Measurements from ENCODE around the gene SARS2. TPM values are rescaled to one million over a fixed set of nuclear protein-coding genes. Genes with fewer than 3 reads are reported as not detected.

Gene SARS2
- total RNA-seq, 1 experiment from 2014 or later, result 74.7 TPM

Other genes starting within 250 kb of the SARS2 start
- gene CAPN12, start 186.3 kb downstream of the SARS2 start, total RNA-seq (2021), result 9.6 to 9.9 TPM (median 9.8 TPM) in 3 replicates
- 2.3 TPM in 1 of 3 replicates, not detected in the others for gene LGALS7, start 157.2 kb downstream of the SARS2 start, total RNA-seq (2021)
- gene LGALS7B, start 141.6 kb downstream of the SARS2 start, total RNA-seq (2021), result 1.2 to 3.7 TPM (median 2.7 TPM) in 3 replicates
- gene LGALS4, start 117.8 kb downstream of the SARS2 start, total RNA-seq (2021), result 1.1 to 1.5 TPM (median 1.4 TPM) in 3 replicates
- gene ECH1, start 99.0 kb downstream of the SARS2 start, total RNA-seq (2021), result 139 to 162 TPM (median 161 TPM) in 3 replicates
- gene HNRNPL, start 80.8 kb downstream of the SARS2 start, total RNA-seq (2021), result 680 to 779 TPM (median 683 TPM) in 3 replicates
- gene RINL, start 52.5 kb downstream of the SARS2 start, total RNA-seq (2021), result 12.6 to 14.6 TPM (median 14.5 TPM) in 3 replicates
- 9.5 to 10.7 TPM (median 10.2 TPM) in 3 replicates for gene SIRT2, start 31.1 kb downstream of the SARS2 start, total RNA-seq (2021)
- gene NFKBIB, start 30.8 kb downstream of the SARS2 start, total RNA-seq (2021), result 29.6 to 39.8 TPM (median 30.6 TPM) in 3 replicates
- gene CCER2, start 18.6 kb downstream of the SARS2 start, total RNA-seq (2021), result 0.77 to 1.1 TPM (median 0.98 TPM) in 3 replicates
- 79.9 to 88.0 TPM (median 81.5 TPM) in 3 replicates for gene MRPS12, start 181 bp upstream of the SARS2 start, total RNA-seq (2021)
- gene FBXO17, start 45.0 kb upstream of the SARS2 start, total RNA-seq (2021), result 16.8 to 22.2 TPM (median 18.6 TPM) in 3 replicates
- 18.9 to 22.7 TPM (median 20.0 TPM) in 3 replicates for gene FBXO27, start 101.8 kb upstream of the SARS2 start, total RNA-seq (2021)
- 0.09 to 0.11 TPM (median 0.11 TPM) in 3 replicates for gene ACP7, start 153.6 kb upstream of the SARS2 start, total RNA-seq (2021)
- 69.8 to 77.7 TPM (median 73.9 TPM) in 3 replicates for gene PAK4, start 195.0 kb upstream of the SARS2 start, total RNA-seq (2021)

All from WTC11 (cell line).